GM18519 (cell line): ENCODE measurements around the gene ATG16L1.

Source experiments
- ATAC-seq: cut with Tn5 transposase; IDR thresholded peaks from one replicate; pipeline ENCODE4 v1.9.1; 2021; ENCODE audit warnings: mild to moderate bottlenecking, moderate library complexity; ENCODE audit not compliant: unreplicated experiment, low FRiP score

Gene ATG16L1

DNA sequence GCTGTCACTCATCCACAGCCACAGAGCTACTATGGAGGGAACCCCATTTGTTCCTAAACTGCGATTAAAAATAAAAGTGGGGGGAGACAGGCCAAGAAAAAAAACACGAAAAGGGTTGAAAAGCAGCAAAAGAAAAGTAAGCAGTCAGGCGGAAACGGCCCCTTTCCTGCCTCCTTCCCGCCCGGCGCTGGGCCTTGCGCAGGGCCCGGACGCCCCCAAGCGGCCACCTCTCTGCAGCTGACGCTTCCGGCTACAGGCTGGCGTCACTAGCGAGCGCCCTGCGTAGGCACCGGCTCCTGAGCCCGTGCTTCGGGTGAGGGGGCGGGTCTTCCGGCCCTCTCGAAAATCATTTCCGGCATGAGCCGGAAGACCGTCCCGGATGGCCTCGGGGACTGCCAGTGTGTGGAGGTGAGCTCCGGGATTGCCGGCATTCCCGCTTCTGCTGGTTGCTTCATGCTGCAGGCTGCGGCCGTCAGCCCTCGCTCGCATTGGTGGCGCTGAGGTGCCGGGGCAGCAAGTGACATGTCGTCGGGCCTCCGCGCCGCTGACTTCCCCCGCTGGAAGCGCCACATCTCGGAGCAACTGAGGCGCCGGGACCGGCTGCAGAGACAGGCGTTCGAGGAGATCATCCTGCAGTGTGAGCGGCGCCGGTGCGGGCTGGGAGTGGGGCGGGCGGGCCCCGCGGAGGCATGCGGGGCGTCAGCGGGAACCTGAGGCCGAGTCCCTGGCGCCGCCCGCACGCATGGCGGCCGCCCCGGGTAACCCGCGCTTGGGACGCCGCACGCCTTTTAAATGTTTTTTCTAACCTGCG, at the start of gene ATG16L1:
TSS of gene ATG16L1 (plus strand) at position 368 of the 811 bp plus-strand sequence. CDS start at position 523, 155 bp downstream.
- ATAC-seq = peak; percentile 79

DNA sequence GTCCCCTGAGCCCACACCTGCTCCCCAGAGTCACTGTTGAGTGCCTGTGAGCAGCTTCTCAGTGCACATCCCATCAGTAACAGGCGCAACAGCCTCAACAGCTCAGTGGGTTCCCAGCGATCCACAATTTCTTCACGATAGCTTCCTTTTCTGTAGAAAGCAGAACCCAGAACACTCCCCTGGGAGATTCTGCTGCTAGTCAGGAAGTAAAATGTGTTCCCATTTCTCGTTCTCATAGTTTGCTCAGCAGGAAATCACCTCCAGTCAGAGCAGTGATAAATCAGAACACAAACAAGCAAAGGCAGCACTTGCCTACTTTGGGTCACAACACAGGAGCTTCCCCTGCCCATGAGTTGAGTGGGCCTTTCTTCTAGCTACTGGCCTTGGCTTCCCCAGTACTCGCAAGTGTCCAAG, 48.9 kb upstream of the ATG16L1 start:
- ATAC-seq = no peak

DNA sequence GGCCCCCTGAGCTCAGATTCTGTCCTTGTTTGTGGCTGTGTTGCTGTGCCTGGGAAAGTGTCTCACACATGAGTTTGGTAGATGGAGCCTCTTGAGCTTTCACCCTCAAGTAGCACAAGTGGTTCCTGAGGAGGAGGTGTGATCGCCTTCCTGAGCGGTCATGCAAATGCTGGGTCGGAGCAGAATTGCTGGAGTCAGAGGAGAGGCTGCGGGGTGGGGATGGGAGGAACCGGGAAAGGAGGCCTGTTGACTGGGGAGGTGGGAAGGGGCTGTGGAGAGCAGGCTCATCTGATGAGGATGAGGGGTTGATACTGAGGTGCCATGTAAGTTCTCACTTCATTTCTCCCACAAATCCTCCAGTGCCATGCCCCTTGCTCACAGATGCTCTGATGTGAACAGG, 48.4 kb upstream of the ATG16L1 start:
- no peak for ATAC-seq

DNA sequence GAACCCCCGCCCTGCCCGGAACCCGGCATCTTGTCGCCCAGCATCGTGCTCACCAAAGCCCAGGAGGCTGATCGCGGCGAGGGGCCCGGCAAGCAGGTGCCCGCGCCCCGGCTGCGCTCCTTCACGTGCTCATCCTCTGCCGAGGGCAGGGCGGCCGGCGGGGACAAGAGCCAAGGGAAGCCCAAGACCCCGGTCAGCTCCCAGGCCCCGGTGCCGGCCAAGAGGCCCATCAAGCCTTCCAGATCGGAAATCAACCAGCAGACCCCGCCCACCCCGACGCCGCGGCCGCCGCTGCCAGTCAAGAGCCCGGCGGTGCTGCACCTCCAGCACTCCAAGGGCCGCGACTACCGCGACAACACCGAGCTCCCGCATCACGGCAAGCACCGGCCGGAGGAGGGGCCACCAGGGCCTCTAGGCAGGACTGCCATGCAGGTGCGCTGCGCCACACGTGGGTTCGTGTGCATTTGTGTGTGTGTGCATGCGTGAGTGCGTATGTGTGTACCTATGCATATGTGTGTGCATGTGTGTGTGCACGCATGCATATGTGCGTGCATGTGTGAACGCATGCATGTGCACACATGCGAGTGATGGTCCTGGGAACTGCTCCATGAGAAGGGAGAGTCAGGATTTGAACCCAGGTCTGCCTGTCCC, 47.1 kb upstream of the ATG16L1 start:
- ATAC-seq = no peak

DNA sequence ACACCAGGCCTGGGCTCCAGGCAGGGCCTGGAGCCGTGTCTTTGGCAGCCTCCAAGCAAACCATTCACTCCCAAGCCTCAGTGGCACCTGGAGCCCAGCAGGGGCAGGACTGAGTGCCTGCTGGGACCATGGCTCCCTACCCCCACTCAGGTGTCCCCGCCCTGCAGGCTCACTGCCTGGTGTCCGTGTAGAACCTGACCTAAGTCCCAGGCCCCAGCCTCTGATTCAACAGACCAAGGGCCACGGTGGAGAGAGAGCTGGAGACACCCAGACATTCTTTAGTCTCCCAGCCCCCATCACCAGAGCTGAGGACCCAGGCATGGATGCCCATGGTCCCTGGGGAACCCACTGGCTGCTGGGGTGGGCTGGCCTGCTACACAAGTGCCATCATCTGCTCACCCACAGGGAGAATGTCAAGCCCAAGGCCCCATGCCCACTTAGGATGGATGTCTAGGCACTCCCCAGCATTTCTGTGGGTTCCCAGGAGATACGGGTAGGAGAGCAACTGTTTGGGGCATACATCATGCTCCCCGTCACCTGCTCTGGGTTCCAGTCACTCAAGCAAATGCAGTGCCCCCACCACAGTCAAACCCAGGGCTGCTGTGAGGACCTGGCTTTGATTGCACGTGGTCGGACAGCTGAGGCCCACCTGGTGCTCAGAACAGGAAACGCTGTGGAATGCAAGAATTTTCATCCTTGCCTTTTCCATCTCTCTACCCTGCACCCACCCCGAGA, 42.9 kb upstream of the ATG16L1 start:
- ATAC-seq = no peak

DNA sequence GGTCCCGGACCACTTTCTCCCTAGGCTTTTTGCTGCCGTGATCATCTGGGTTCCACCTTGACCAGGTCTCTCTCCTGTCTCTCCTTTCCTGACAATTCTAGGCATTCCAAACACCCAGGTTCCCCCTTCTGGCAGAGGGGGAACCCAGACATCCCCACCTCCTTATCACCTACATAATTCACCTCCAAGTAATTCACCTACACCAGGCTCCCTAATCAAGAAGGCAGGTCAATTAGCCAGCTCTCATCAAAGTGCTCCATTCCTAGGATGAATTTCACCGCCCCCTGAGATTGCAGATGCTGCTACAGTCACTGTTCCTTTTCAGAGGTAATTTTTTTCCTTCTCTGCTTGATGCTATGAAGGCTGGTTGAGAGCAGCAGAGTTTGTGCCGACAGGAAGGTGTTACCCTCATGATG, 42.3 kb upstream of the ATG16L1 start:
- ATAC-seq = no peak

DNA sequence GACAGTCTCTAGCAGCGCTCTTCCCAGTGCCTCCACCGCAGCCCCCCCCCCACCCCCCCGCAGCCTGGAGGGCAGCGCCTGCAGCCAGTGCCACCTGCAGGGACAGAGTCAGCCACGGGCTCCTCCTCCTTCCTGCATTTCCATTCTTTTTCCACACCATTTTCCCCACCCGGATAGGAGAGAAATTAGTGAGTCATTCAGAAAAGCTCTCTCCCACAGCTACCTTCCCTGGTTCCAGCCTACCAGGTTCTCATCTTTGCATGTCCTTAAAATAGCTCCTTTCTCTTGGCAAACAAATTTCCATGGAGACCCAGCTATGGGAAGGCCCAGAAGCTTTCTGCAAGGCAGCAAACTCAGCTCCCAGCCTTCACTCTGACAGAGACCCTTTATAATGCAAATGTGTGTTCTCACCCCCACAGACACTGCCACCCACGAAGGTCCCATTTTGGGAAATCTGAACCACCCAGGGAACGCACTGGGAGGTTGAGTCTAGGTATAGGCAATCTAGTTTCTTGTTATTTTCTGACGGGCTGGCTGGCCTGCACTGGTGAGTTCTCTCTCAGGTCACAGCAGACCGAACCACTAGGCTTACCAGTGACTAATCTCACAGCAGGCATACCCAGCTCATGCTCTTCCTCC, 41.8 kb upstream of the ATG16L1 start:
- ATAC-seq = no peak

DNA sequence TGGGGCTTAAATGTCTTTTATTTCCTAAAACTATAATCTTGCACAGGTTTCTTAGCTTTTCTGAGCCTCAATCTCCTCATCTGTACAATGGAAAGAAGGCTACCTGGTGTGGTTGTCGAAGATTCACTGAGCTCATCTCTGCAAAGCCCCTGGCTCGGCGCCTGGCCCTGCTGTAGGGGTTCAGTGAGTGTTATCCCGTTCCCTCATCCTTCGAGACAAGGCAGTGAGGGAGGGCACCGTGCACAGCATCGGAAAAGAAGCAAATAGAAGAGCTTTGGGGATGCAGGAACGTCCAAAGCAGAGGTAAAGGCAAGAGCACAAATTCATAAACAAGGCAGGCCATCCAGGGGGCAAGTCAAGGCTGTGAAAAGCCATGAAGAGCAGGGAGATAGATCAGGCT, 41.2 kb upstream of the ATG16L1 start:
- no peak for ATAC-seq

DNA sequence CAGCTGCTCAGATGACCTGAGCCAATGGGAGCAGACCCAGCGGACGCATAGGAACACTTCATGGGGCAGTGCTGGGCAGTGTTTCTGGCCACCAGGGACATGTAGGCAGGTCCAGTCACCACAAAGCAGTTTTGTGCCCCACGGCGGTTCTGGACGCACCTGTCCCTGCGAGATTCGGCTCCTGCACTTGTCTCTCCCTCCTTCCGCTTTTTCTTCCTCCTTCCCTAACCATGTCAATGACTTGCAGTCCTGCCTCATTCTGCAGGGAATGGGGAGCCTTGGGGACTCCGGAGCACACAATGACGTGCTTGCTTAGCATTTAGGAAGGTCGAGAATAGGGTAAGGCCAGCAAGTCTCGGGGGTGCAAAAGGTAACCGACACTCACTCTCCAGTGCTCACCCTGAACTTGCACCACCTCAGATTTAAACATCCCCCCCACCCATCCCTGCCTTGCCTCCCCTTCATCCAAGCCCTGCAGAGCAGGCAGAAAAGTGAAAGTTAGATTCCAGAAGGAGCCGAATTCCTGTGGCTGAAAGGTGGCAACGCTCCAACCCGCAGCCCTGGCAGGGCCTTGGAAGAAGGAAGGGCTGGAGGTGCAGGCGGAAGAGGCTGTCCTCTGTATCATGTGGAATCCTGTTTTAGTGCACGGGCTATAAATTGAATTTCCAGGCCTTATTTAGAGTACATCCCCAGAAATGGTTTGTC, 40.5 kb upstream of the ATG16L1 start:
- no peak for ATAC-seq

DNA sequence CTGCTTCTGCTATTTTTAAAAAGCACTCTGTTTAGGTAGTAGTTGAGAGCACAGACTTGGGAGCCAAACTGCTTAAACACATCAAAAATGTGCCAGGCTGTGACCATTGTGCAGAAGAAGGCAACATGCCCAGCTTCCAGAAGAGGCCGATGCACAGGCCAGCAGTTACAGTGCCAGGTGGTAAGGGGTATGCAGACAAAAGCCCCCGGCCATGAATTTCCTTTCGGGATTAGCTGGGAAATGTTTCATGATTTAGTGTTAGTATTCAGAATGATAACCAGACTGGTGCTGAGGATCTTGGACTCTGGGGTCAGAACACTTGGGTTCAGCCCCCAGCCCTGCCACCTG, 40.0 kb upstream of the ATG16L1 start:
- ATAC-seq = no peak

DNA sequence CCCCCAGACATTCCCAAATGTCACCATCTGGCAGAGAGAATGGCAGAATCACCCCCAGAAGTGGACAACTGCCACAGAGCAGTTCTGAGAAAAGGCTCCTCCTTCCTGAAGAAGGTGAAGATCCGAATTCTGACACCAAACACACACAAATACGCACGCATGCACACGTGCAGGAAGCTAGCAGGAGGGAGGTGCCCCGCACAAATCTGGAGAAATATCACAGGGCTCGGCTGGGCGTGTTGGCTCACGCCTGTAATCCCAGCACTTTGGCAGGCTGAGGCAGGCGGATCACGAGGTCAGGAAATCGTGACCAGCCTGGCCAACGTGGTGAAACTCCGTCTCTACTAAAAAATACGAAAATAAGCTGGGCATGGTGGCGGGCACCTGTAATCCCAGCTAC, 38.5 kb upstream of the ATG16L1 start:
- no peak for ATAC-seq

DNA sequence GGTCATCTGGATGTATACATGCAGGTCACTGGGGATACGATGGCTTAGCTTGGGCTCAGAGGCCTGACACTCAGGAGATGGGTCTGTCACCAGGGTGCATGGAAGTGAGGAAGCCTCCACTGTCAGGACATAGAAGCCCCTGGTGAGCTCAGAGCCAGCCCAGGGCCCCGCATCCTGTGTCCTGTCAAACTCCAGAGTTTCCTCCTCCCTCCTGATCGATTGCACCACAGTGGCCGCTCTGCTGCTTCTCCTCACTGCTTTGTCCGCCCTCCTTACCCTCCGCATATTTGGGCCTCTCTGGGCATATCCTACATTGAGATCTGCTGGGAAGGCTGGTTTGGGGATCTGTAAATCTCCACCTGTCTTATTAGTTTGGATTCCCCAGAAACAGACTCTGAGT, 37.5 kb upstream of the ATG16L1 start:
- no peak for ATAC-seq

DNA sequence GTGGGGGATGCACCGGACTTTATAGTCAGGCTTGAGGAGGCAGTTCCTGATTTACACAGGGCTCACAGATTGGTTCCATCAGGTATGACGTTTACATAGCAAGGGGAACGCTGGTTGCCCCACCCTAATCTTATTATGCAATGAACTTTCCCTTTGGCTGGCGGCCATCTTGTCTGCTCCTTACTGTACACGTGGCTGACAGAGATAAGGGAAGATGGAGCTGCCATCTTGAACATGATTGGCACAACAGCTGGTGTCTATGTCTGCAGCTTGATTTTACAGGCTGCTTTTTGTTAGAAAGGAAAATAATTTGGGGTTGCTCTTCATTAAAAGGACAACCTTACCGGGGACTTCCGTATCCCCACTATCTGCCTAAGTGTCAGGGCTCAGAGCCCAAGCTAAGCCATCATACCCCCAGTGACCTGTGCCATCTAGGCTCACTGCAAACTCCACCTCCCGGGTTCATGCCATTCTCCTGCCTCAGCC, 33.5 kb upstream of the ATG16L1 start:
- ATAC-seq = no peak

DNA sequence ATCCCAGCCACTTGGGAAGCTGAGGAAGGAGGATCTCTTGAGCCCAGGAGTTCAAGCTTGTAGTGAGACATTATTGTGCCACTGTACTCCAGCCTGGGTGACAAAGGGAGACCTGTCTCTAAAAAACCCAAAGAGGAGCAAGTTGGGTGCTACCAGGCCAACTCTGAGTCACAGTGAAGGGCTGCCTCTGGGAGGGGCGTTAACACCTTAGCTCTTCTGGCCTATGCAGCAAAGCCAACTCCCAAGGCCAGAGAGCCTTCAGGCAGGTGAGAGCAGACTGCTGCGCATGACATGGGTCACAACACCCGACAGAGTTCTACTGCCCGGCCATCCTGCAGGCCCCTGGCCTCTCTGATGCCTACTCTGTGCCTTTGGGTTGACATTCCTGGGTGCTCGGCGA, 32.6 kb upstream of the ATG16L1 start:
- no peak for ATAC-seq

DNA sequence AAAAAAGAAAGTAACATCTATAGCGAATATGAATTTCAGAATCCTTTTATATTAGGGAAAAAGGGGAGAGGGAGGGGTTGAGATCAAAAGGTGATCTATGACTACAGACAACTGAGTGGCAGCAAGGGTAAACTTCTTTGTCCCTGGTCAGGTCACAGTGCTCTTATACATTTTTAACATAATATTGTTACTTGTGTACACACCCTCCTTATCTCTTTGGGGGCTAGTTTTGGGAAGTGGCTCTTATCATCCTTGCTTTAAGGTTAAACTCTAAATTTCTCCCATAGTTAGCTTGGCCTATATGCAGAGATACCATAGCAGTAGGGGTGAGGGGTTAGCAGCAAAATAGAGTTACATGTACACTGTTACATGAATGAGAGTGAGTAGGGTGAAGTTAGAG, 31.6 kb upstream of the ATG16L1 start:
- ATAC-seq = no peak

DNA sequence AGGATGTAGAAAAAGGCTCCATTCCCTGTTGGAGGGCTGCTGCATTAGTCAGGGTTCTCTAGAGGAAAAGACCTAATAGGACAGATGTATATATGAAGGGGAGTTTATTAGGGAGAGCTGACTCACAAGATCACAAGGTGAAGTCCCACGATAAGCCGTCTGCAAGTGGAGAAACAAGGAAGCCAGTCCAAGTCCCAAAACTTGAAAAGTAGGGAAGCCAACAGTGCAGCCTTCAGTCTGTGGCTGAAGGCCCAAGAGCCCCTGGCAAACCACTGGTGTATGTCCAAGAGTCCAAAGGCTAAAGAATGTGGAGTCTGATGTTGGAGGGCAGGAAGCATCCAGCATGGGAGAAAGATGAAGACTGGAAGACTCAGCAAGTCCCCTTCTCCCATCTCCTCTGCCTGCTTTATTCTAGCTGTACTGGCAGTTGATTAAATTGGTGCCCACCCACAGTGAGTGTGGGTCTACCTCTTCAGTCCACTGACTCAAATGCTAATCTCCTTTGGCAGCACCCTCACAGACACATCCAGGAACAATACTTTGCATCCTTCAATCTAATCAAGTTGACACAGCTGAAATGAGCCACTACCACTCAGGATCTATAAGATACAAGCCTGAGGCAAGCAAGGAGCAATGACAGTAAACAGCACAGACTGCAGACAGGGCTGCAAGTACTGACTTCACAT, 30.0 kb upstream of the ATG16L1 start:
- ATAC-seq = no peak

DNA sequence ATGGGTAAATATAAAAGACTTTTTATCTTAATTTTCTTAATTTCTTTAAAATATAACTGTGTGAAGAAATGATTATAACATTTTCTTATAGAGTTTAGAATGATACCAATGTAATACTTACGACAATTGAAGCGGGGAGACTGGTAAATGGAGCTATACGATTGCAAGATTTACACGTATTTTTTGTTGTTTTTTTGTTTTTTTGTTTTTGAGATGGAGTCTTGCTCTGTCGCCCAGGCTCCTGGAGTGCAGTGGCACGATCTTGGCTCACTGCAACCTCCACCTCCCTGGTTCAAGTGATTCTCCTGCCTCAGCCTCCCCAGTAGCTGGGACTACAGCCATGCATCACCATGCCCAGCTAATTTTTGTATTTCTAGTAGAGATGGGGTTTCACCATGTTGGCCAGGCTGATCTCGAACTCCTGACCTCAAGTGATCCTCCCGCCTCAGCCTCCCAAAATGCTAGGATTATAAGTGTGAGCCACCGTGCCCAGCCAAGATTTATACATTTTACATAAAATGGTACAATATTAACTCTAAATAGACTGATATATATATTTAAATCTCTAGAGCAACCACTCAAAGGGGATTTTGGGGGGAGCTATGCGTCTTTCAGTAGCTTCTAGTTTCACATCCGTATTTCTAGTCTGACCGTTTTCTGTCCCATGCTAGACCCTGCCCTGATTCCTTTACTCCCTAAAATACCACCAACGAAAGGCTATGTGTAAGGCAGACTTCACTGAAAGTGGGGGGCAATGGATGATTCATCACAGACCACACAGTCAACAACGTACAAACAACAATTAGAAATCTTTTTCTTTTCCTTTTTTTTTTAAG, 28.2 kb upstream of the ATG16L1 start:
- peak; percentile 77 for ATAC-seq

DNA sequence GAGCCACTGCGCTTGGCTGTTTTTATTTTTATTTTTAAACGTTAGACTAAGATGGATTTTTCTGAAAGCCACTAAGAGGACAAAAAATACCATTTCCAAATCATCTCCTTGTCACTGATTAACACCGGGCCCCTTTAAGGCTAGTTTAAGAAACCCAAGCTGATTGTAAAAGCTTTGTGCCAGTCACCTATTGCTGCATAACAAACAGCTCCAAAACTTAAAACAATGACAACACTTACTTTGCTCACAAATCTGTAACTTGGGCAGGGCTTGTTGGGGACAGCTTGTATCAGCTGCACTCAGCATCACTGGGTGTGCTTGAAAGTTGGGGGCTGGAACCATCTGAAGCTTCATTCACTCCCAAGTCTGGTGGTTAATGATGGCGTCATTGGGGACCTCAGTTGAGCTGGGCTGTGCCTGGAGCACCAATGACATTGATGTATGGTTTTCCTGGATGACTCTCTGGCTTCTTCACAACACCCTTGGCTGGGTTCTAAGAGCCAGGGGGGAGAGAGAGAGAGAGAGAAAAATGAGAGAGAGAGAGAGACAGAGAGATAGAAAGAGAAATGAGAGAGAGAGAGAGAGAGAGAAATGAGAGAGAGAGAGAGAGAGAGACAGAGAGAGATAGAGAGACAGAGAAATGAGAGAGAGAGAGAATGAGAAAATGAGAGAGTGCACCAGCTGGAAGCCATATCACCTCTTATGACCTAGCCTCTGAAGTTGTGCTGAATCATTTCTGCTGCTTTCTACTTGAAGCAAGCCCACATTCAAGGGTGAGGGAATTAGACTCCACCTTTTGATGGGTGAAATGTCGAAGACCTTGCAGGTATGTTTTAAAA, 26.0 kb upstream of the ATG16L1 start:
- no peak for ATAC-seq
